Small intestine (tissue), 16 donors: ENCODE data around the gene TRIM59. TPM values are rescaled to one million over a fixed set of nuclear protein-coding genes. Genes with fewer than 3 reads are reported as not detected.

Source experiments
- DNase-seq, 2 donors: peaks; one replicate each; pipeline versions ENCODE4 v3.0.0 to v3.0.0-alpha.2; 2013
- FAIRE-seq: peaks from 2 replicates; lab custom pipeline; 2012; peaks lifted over from hg19 to GRCh38; lab: Jason Lieb, UNC
- H3K27ac ChIP-seq, 3 donors: one replicate each; pipeline ENCODE4 v1.5.1; 2013; ENCODE audit warnings: low read length in 2 of 3, mild to moderate bottlenecking in 2 of 3, control low read depth in 1 of 3, inconsistent platforms in 1 of 3, low read depth in 1 of 3, moderate library complexity in 1 of 3
- H3K27me3 ChIP-seq, 3 donors: one replicate each; pipeline ENCODE4 v1.6.1; 2013; ENCODE audit warnings: low read length in 3 of 3, inconsistent platforms in 1 of 3; ENCODE audit not compliant: control insufficient read depth in 3 of 3, insufficient read depth in 3 of 3
- H3K36me3 ChIP-seq, 3 donors: one replicate each; pipeline ENCODE4 v1.6.1; 2013; ENCODE audit warnings: low read length in 3 of 3, inconsistent platforms in 1 of 3, low read depth in 1 of 3, mild to moderate bottlenecking in 1 of 3, moderate library complexity in 1 of 3; ENCODE audit not compliant: control insufficient read depth in 3 of 3, insufficient read depth in 2 of 3
- H3K4me1 ChIP-seq, 3 donors: one replicate each; pipeline ENCODE4 v1.6.1; 2013; ENCODE audit warnings: low read length in 2 of 3, inconsistent platforms in 1 of 3, low read depth in 1 of 3, mild to moderate bottlenecking in 1 of 3, moderate library complexity in 1 of 3; ENCODE audit not compliant: control insufficient read depth in 3 of 3, insufficient read depth in 2 of 3
- H3K4me3 ChIP-seq, 3 donors: one replicate each; pipeline ENCODE4 v1.5.1; 2013; ENCODE audit warnings: low read length in 3 of 3, control low read depth in 1 of 3, inconsistent platforms in 1 of 3, low read depth in 1 of 3, mild to moderate bottlenecking in 1 of 3, moderate library complexity in 1 of 3
- H3K9me3 ChIP-seq, 2 donors: one replicate each; pipeline ENCODE4 v1.6.1; 2013; ENCODE audit warnings: low read depth in 1 of 2, low read length in 1 of 2; ENCODE audit not compliant: control insufficient read depth in 2 of 2, insufficient read depth in 1 of 2
- WGBS, 3 donors: extraction: QIAGEN DNeasy Blood & Tissue Kit; methylation state at CpG; one replicate each; pipeline ENCODE4 v1.1.7; 2013; 5-methylcytosine and 5-hydroxymethylcytosine counted together
- long read RNA-seq, 10 donors: transcript quantifications; one replicate each; lab custom pipeline, GENCODE V29; 2026
- polyA plus RNA-seq, 4 donors: library from polyadenylated mRNA; stranded (reverse) in 3 of 4; unstranded in 1 of 4; fragments of 200-250 nt in 3 of 4; fragments of 120-200 nt in 1 of 4; gene quantifications; one replicate each; pipeline versions ENCODE4 v1.2.1 to v1.2.3, GENCODE V29; 2013
- donor health status: healthy with polysubstance abuse.
- donor health status: control.
- donor health status: control.
- donor health status: Bipolar disorder and iron deficiency.
- donor health status: healthy.

The TRIM59 gene
- polyA plus RNA-seq, result 10 to 100 TPM in 1 of 4 donors, 1 to 10 TPM in 1, under 1 TPM in 2; 0.54 to 12.2 (median 3.2) TPM
- long read RNA-seq, donor 1, result 0 reads
- long read RNA-seq, donor 2, partial matches to known transcripts, result 0 of 1 reads
- long read RNA-seq, donor 2, other reads (novel, unspliced or antisense), result 0 of 1 reads
- long read RNA-seq, donor 3, partial matches to known transcripts, result 0 of 2 reads
- long read RNA-seq, donor 3, other reads (novel, unspliced or antisense), result 0 of 2 reads
- long read RNA-seq, donor 4, result 0 reads
- long read RNA-seq, donor 5, result 0 reads
- long read RNA-seq, donor 6, partial matches to known transcripts, result 0 of 2 reads
- long read RNA-seq, donor 6, other reads (novel, unspliced or antisense), result 0 of 2 reads
- long read RNA-seq, donor 7, result 0 reads
- long read RNA-seq, donor 8, result 0 reads
- long read RNA-seq, donor 9, partial matches to known transcripts, result 0 of 1 reads
- long read RNA-seq, donor 9, other reads (novel, unspliced or antisense), result 0 of 1 reads
- long read RNA-seq, donor 10, partial matches to known transcripts, result 0 of 3 reads
- long read RNA-seq, donor 10, other reads (novel, unspliced or antisense), result 0 of 3 reads

GRCh38 chr3:160449636-160450598 is at the start of gene TRIM59:
TRIM59 (minus strand) TSS chr3:160449786; CDS start chr3:160439183, 10,603 bp downstream.
- Histone ChIP-seq H3K9me3 (peaks cover 0 to 9% of the 10 kb centered on the region in 2 donors), H3K27me3 (peaks cover 0 to 3% (median 0%) of the 10 kb centered on the region in 3 donors), H3K27ac (peak within 1 kb of the TSS; percentile 91 to 95 (median 92)), H3K4me3 (peak within 1 kb of the TSS; percentile 75 to 91 (median 83)), H3K36me3 (peaks cover 0 to 9% (median 0%) of the 10 kb centered on the region in 3 donors), H3K4me1 (peaks cover 0 to 7% (median 6%) of the 10 kb centered on the region in 3 donors)
- DNase-seq, result peak; percentile 97 to 99
- 10 to 21% (median 20%) methylated on average over 59 to 71 of the region's 71 CpGs for WGBS, 3 donors
- no peak for FAIRE-seq

GRCh38 chr3:160498202-160498601 is 48.6 kb upstream of the TRIM59 start:
- no peak for DNase-seq
- no peak overlapping the region for H3K4me3 ChIP-seq
- peaks cover 2 to 9% (median 6%) of the 10 kb centered on the region in 3 donors for H3K36me3 ChIP-seq
- H3K9me3 ChIP-seq, result no peaks in the 10 kb centered on the region
- H3K27me3 ChIP-seq, result no peaks in the 10 kb centered on the region
- no peak for FAIRE-seq
- H3K4me1 ChIP-seq, result no peaks in the 10 kb centered on the region
- no peak overlapping the region for H3K27ac ChIP-seq
- WGBS, 3 donors, result 98 to 100% (median 100%) methylated on average over 1 of the region's 1 CpG

GRCh38 chr3:160490166-160490565 is 40.6 kb upstream of the TRIM59 start:
- Histone ChIP-seq H3K36me3 (no peaks in the 10 kb centered on the region), H3K27me3 (no peaks in the 10 kb centered on the region), H3K4me3 (no peak overlapping the region), H3K4me1 (peaks cover 0 to 4% (median 0%) of the 10 kb centered on the region in 3 donors), H3K27ac (no peak overlapping the region), H3K9me3 (no peaks in the 10 kb centered on the region)
- DNase-seq (no peak), FAIRE-seq (no peak)

GRCh38 chr3:160486459-160486869 is 36.9 kb upstream of the TRIM59 start:
- no peak overlapping the region for H3K4me3 ChIP-seq
- H3K4me1 ChIP-seq, result peaks cover 0 to 4% (median 0%) of the 10 kb centered on the region in 3 donors
- DNase-seq (peak; percentile 25 to 47), FAIRE-seq (peak; percentile 86)
- H3K27ac ChIP-seq, result no peak overlapping the region
- H3K27me3 ChIP-seq, result no peaks in the 10 kb centered on the region
- WGBS, 3 donors, result 0 to 9% (median 2%) methylated on average over 2 of the region's 2 CpGs
- H3K36me3 ChIP-seq, result no peaks in the 10 kb centered on the region
- H3K9me3 ChIP-seq, result no peaks in the 10 kb centered on the region

GRCh38 chr3:160482796-160483195 is 33.2 kb upstream of the TRIM59 start:
- Histone ChIP-seq H3K4me1 (peaks cover 0 to 4% (median 0%) of the 10 kb centered on the region in 3 donors), H3K9me3 (no peaks in the 10 kb centered on the region), H3K27ac (no peak overlapping the region), H3K4me3 (no peak overlapping the region), H3K27me3 (peaks cover 0 to under 1% (median 0%) of the 10 kb centered on the region in 3 donors), H3K36me3 (no peaks in the 10 kb centered on the region)
- 86 to 92% (median 91%) methylated on average over 3 of the region's 3 CpGs for WGBS, 3 donors
- no peak for FAIRE-seq
- no peak for DNase-seq

GRCh38 chr3:160481856-160482255 is 32.3 kb upstream of the TRIM59 start:
- Histone ChIP-seq H3K36me3 (no peaks in the 10 kb centered on the region), H3K27ac (no peak overlapping the region), H3K4me1 (peaks cover 0 to 4% (median 0%) of the 10 kb centered on the region in 3 donors), H3K27me3 (peaks cover 0 to 2% (median 0%) of the 10 kb centered on the region in 3 donors), H3K9me3 (no peaks in the 10 kb centered on the region), H3K4me3 (no peak overlapping the region)
- 89 to 99% (median 94%) methylated on average over 6 of the region's 6 CpGs for WGBS, 3 donors
- DNase-seq (no peak), FAIRE-seq (no peak)

GRCh38 chr3:160480931-160481330 is 31.3 kb upstream of the TRIM59 start:
- no peak for FAIRE-seq
- no peak for DNase-seq
- peaks cover 0 to 2% (median 0%) of the 10 kb centered on the region in 3 donors for H3K27me3 ChIP-seq
- no peaks in the 10 kb centered on the region for H3K36me3 ChIP-seq
- no peak overlapping the region for H3K27ac ChIP-seq
- 81 to 89% (median 83%) methylated on average over 5 of the region's 5 CpGs for WGBS, 3 donors
- no peak overlapping the region for H3K4me3 ChIP-seq
- no peaks in the 10 kb centered on the region for H3K9me3 ChIP-seq
- peaks cover 0 to 1% (median 0%) of the 10 kb centered on the region in 3 donors for H3K4me1 ChIP-seq

- Histone ChIP-seq H3K36me3 (no peaks in the 10 kb centered on the region), H3K9me3 (no peaks in the 10 kb centered on the region), H3K4me3 (no peak overlapping the region), H3K27ac (no peak overlapping the region), H3K27me3 (peaks cover 0 to 2% (median 0%) of the 10 kb centered on the region in 3 donors), H3K4me1 (no peaks in the 10 kb centered on the region)
- FAIRE-seq (no peak), DNase-seq (no peak)
- 92 to 97% (median 93%) methylated on average over 10 of the region's 10 CpGs for WGBS, 3 donors
These were observed 29.8 kb upstream of the TRIM59 start for GRCh38 chr3:160479376-160479775.
